HG03354 (cell line): ENCODE measurements around the gene ERI3.

Experiments used
- ATAC-seq: cut with Tn5 transposase; IDR thresholded peaks from one replicate; pipeline ENCODE4 v1.9.1; 2021; ENCODE audit warnings: mild to moderate bottlenecking; ENCODE audit not compliant: unreplicated experiment, poor library complexity, severe bottlenecking

ERI3 gene

DNA sequence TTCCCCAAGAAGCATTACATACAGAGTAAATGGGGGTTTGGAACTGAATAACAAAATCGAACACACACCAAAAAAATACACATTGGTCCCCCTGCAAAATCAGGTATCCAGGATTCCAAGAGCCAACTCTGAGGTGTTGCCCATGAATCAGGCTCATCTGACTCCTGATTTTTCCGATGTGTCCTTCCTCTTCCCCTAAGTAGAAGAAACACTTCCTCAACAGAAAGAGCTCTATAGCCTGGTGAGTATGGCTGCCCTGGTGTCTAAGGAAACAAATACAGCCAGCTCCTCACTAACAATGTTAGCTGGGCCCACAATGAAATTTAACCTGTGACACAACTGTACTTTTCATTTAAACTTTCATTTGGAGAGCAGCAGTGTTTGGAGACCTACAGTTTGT lies 33.6 kb downstream of the ERI3 start:
- no peak for ATAC-seq

DNA sequence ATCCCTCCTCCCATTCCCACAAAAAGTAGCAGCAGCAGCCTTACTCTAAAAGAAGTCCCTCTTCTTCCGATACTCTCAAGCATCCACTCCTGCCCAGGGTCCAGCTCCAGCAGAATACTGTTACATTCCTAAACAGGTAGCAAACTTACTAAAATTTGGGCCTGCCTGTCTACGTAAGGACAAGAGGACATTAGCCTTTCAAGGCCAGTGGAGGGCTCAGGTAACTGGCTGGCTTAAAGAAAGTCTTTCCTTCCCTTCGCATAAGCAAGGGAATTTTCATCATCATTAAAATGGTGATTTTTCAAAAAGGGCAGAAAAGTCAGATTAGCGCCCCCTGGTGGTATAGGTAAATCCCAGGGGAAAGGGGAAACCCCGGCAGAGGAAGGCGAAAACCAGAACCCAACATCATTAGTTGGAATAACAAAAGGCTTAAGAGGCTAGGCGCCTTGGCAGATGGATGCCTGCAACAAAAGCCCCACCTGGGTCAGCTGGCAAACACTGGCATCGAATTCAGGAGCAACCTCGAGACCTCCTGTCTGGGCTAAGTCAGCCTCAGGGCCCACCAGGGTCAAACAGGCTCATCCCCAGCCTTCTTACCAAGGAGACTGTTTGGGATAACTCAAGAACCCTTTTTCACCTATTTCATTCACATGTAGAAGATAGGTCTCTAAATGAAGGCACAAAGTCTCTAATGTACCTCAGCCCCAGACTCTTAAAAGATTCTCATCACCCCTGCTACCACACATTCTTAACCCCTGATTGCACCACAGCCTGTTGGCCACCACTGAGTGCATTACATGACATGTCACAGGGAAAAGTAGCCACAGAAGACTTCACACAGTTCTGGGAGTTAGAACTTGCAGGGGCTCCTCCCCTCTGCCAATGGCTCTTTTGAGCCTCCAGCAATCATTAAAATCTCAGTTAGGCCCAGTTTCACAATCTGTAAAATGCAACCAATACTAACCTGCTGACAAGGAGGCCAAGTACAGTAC lies 36.7 kb downstream of the ERI3 start:
- ATAC-seq = no peak

- ATAC-seq = peak; percentile 56
Measured at GRCh38 chr1:44316231-44316759, 38.8 kb downstream of the ERI3 start.

GRCh38 chr1:44315521-44315920 lies 39.5 kb downstream of the ERI3 start:
- ATAC-seq = no peak

GRCh38 chr1:44314452-44314851 lies 40.6 kb downstream of the ERI3 start:
- no peak for ATAC-seq

DNA sequence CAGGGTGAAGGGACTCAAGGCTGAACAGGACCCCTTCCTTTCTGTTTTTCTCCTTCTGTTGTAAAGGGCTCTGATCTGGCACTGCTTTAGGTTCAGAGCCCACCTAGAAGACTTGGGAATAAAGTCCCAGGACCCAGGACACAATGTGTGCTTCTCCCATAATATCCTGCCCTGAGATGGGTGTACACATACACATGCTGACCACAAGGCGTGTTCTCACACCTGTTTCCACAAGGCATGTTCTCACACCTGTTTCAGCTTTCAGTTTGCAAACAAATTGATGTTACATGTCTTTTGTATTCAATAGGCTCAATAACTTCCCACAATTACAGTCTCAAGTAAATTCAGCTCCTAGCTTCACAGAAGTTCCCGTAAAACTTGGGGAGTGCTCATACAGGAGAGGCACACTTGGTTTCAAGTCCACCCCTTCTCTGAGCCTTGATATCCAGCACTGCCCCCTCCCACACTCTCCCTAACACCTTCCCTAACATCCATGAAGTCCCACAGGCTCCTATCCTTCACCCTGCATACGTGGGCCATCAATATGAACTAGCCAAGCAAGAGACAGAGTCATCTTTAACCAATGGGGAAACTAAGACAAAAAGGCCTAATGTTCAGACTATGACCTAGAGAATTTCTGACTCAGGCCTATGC lies 41.7 kb downstream of the ERI3 start:
- ATAC-seq = no peak

- ATAC-seq = no peak
Measured at GRCh38 chr1:44312399-44313196, 42.5 kb downstream of the ERI3 start.

DNA sequence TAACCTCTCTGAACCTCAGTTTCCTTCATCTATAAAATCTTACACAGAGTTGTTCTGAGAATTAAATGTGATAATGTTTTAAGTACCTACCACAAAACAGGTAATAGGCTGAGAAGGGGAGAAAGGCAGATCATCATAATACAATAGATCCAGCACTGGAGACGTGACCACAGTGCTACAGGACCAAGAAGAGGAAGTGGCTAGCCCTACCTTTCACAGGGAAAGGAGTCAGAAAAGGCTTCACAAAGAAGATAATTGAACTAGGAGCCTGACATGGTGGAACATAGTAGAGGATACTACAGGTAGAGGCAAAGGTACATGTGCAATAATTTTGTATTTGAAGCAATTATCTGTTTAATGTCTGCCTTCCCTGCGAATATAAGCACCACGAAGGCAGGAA lies 45.1 kb downstream of the ERI3 start:
- ATAC-seq = no peak

GRCh38 chr1:44305962-44306422 lies 49.1 kb downstream of the ERI3 start:
- no peak for ATAC-seq

GRCh38 chr1:44303532-44303931 lies 51.5 kb downstream of the ERI3 start:
- no peak for ATAC-seq

- ATAC-seq = no peak
Measured at GRCh38 chr1:44302541-44302940, 52.5 kb downstream of the ERI3 start.

DNA sequence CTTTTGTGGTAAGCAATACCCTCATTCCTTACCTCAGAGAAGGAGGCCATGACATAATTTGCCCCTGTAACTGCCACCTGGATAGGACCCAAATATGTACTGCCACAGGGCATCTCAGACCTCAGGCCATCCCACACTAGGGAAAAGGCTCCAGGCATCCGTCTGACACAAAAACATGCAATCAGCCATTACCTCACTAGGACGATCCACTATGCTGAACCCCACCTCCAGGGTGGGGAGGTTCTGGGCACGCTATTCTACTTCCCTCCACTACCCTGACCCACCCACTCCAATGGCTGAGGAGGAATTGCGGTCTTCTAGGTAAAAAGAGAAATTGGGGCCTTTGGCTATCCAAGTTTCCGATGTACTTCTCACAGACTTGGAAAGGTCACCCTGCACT lies 53.6 kb downstream of the ERI3 start:
- no peak for ATAC-seq

DNA sequence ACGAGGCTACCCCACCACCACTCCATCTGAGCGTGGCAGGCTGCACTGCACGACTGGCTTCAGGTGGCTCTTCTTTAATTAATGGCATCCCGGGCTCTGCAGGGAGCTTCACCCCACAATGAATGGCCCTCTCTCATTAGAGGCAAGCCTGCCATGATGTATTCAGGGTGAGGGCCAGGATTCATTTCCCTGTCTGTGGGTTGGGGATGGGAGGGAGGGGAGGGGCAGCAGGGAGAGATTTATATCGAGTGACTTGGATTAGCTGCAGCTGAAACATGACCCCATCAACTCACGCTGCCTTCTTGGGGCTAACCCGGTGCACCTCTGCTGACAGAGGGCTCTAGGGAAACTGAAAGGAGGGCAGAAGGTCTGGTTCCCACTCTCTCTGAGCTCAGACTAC lies 54.2 kb downstream of the ERI3 start:
- ATAC-seq = no peak

- no peak for ATAC-seq
Measured at GRCh38 chr1:44297695-44298400, 57.2 kb downstream of the ERI3 start.

- no peak for ATAC-seq
Measured at GRCh38 chr1:44296806-44297205, 58.3 kb downstream of the ERI3 start.

DNA sequence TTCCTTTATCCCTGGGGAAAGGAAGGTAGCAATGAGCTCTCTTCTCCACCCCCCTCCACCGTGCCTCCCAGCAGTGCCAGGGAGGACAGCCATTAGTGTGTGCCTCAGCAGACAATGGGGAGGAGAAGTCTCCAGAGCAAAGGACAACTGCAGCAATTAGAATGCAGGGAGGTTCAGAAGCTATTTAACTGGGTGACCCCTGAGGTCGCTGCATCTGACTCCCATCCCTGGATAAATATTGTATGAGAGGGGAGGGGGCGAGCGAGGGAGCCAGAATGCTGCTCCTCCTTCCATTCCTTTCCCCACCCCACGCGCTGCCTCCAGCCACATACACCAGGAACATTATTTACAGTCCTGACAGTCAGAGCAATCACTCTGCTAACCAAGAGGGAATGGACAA lies 59.0 kb downstream of the ERI3 start:
- no peak for ATAC-seq

DNA sequence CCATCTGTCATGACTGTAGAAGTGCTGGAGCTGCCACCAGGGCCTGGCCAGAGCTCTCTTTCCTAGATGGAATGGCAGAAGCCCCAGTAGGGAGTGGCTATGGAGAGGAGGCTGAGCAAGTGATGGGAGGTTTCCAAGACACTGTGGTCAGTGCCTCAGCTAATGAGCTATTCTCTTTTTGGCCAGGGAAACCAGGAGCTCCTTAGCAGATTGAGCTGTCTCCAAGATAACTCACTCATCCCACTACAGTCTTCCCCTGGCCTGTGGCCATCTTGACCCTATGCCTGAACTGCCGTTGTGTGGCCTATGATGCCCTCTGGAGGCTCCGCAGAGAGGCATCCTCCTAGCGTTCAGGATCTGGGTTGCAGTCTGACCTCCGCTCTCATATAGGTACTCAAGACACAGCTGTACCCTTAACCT lies 60.5 kb downstream of the ERI3 start:
- ATAC-seq = no peak

DNA sequence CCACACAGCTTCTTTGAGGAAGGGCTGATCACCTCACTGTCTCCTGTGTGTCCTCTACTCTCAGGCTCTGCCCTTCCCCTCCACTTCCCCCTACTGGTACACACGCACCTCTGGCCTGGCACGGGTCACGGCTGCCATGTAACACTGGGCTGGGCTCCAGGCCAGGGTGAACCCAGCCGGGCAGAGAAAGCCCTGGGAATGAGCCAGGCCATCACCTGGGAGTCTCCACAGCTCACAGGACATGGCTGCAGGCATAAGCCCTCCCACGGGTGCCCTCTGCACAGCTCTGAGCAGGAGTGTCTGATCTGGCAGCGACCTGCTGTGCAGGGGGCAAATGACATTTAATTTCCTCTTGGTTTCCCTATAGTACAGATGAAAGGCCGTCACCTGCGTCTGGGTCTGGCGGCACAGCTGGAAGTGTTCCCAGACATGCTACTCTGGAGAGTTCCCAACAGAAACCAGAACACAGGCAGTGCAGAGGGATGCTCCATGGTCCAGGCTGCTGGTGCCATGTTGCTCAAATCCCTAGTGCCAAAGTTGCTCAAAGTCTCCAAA lies 61.2 kb downstream of the ERI3 start:
- ATAC-seq = no peak

- ATAC-seq = no peak
Measured at GRCh38 chr1:44292651-44293050, 62.4 kb downstream of the ERI3 start.
